Measurements from ENCODE around the gene BORCS5.

The BORCS5 gene

DNA sequence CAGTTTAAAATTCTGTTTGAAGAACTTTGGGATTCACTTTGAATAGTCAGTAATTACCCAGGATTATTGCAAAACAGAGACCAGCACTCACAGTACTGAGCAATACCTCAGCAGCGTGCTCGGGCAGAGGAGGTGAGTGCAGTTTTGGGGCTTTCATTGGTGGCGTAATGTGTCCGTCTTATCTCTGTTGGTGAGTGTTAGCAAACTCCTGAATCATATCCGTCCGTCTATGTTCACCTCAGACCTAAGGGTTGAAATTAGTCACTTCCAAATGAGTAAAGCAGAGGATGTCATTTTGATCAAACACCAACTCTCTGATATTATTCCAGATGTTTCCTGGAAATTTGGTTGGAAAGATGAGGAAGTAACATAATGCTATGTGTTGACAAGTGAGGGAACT lies 82.8 kb downstream of the BORCS5 start:
- H3K9me2 ChIP-seq (replicated peaks; ENCODE audit: low read depth, low read length), result no peaks in the 10 kb centered on the region
- H3K9me3 ChIP-seq (ENCODE audit: insufficient read depth, low read depth, low read length), result no peaks in the 10 kb centered on the region
- no peaks in the 10 kb centered on the region for H3K27me3 ChIP-seq (ENCODE audit: insufficient read depth, low read length, poor library complexity, severe bottlenecking)
- no peaks in the 10 kb centered on the region for H4K20me1 ChIP-seq (ENCODE audit: insufficient read depth, low read length, poor library complexity, severe bottlenecking)
- no peak overlapping the region for H2AFZ ChIP-seq (ENCODE audit: low read length)
- no peaks in the 10 kb centered on the region for H3K36me3 ChIP-seq (ENCODE audit: insufficient read depth, low read length)
- no peaks in the 10 kb centered on the region for H3K79me2 ChIP-seq (ENCODE audit: insufficient read depth, low read length)
- TF ChIP-seq, protein P1, sequence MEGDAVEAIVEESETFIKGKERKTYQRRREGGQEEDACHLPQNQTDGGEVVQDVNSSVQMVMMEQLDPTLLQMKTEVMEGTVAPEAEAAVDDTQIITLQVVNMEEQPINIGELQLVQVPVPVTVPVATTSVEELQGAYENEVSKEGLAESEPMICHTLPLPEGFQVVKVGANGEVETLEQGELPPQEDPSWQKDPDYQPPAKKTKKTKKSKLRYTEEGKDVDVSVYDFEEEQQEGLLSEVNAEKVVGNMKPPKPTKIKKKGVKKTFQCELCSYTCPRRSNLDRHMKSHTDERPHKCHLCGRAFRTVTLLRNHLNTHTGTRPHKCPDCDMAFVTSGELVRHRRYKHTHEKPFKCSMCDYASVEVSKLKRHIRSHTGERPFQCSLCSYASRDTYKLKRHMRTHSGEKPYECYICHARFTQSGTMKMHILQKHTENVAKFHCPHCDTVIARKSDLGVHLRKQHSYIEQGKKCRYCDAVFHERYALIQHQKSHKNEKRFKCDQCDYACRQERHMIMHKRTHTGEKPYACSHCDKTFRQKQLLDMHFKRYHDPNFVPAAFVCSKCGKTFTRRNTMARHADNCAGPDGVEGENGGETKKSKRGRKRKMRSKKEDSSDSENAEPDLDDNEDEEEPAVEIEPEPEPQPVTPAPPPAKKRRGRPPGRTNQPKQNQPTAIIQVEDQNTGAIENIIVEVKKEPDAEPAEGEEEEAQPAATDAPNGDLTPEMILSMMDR (conservative IDR thresholded peaks at IDR 0.05; ENCODE audit: low read length), result no peak
- TF ChIP-seq EZH2phosphoT487 (IDR thresholded peaks at IDR 0.05; ENCODE audit: borderline replicate concordance), result no peak
- no peak overlapping the region for H3K9ac ChIP-seq (ENCODE audit: low read depth, low read length, poor library complexity, severe bottlenecking)
- no peak overlapping the region for H3K4me3 ChIP-seq (ENCODE audit: low read length, poor library complexity, severe bottlenecking)
- no peak overlapping the region for H3K4me2 ChIP-seq (ENCODE audit: low read depth, low read length, poor library complexity, severe bottlenecking)
- H3F3A ChIP-seq (ENCODE audit: low read depth), result no peaks in the 10 kb centered on the region
- H3K4me1 ChIP-seq (ENCODE audit: insufficient read depth, low read length, poor library complexity, severe bottlenecking), result peaks cover 32% of the 10 kb centered on the region

GRCh38 chr12:12440784-12441428 lies 84.0 kb downstream of the BORCS5 start:
- peak overlapping the region; percentile 11 for H3K4me3 ChIP-seq (ENCODE audit: low read length, poor library complexity, severe bottlenecking)
- no peaks in the 10 kb centered on the region for H3K9me2 ChIP-seq (replicated peaks; ENCODE audit: low read depth, low read length)
- H3K9me3 ChIP-seq (ENCODE audit: insufficient read depth, low read depth, low read length), result no peaks in the 10 kb centered on the region
- no peaks in the 10 kb centered on the region for H4K20me1 ChIP-seq (ENCODE audit: insufficient read depth, low read length, poor library complexity, severe bottlenecking)
- H3K4me2 ChIP-seq (ENCODE audit: low read depth, low read length, poor library complexity, severe bottlenecking), result peak overlapping the region; percentile 52
- no peaks in the 10 kb centered on the region for H3F3A ChIP-seq (ENCODE audit: low read depth)
- H3K79me2 ChIP-seq (ENCODE audit: insufficient read depth, low read length), result no peaks in the 10 kb centered on the region
- H3K4me1 ChIP-seq (ENCODE audit: insufficient read depth, low read length, poor library complexity, severe bottlenecking), result peaks cover 32% of the 10 kb centered on the region
- H3K27me3 ChIP-seq (ENCODE audit: insufficient read depth, low read length, poor library complexity, severe bottlenecking), result no peaks in the 10 kb centered on the region
- H3K36me3 ChIP-seq (ENCODE audit: insufficient read depth, low read length), result no peaks in the 10 kb centered on the region
- no peak for TF ChIP-seq EZH2phosphoT487 (IDR thresholded peaks at IDR 0.05; ENCODE audit: borderline replicate concordance)
- TF ChIP-seq, protein P1 (conservative IDR thresholded peaks at IDR 0.05; ENCODE audit: low read length), result no peak
- H2AFZ ChIP-seq (ENCODE audit: low read length), result no peak overlapping the region
- H3K9ac ChIP-seq (ENCODE audit: low read depth, low read length, poor library complexity, severe bottlenecking), result no peak overlapping the region

DNA sequence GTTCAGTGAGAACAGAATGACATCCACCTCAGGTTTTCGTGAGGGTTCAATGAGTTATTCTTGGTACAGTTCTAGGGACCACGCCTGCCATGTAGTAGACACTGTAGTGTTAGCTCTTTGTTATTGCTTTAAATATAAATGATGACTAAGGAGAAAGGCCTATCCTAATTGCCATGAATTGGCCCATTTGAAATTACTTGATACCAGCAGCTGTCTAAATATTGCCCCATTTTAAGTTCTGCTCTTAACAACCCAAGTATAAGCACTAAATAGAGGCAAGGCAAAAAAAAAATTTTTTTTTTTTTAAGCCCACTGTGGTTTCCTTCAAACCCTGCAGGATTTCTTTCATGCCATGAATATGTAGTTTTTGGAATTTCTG lies 84.5 kb downstream of the BORCS5 start:
- Histone ChIP-seq H3K4me3 (ENCODE audit: low read length, poor library complexity, severe bottlenecking) (peak overlapping the region; percentile 11), H4K20me1 (ENCODE audit: insufficient read depth, low read length, poor library complexity, severe bottlenecking) (no peaks in the 10 kb centered on the region), H3K36me3 (ENCODE audit: insufficient read depth, low read length) (no peaks in the 10 kb centered on the region), H3K4me1 (ENCODE audit: insufficient read depth, low read length, poor library complexity, severe bottlenecking) (peaks cover 32% of the 10 kb centered on the region), H3K9ac (ENCODE audit: low read depth, low read length, poor library complexity, severe bottlenecking) (peak overlapping the region; percentile 20), H3K9me2 (replicated peaks; ENCODE audit: low read depth, low read length) (no peaks in the 10 kb centered on the region), H3K79me2 (ENCODE audit: insufficient read depth, low read length) (no peaks in the 10 kb centered on the region), H3K9me3 (ENCODE audit: insufficient read depth, low read depth, low read length) (no peaks in the 10 kb centered on the region), H2AFZ (ENCODE audit: low read length) (no peak overlapping the region), H3K27me3 (ENCODE audit: insufficient read depth, low read length, poor library complexity, severe bottlenecking) (no peaks in the 10 kb centered on the region), H3F3A (ENCODE audit: low read depth) (no peaks in the 10 kb centered on the region), H3K4me2 (ENCODE audit: low read depth, low read length, poor library complexity, severe bottlenecking) (peak overlapping the region; percentile 52)
- TF ChIP-seq EZH2phosphoT487 (IDR thresholded peaks at IDR 0.05; ENCODE audit: borderline replicate concordance), result no peak
- TF ChIP-seq, protein P1 (conservative IDR thresholded peaks at IDR 0.05; ENCODE audit: low read length), result no peak

Data from Loucy (cell line).